Measurements from ENCODE around the gene GSTCD. TPM values are rescaled to one million over a fixed set of nuclear protein-coding genes. Genes with fewer than 3 reads are reported as not detected.
"Not testable (repeated sequence)": the region's sequence is repeated elsewhere in the genome, so short reads cannot be mapped to it uniquely, and the experiment has no call there.

The GSTCD gene
- total RNA-seq, 1 experiment from 2014 or later = 25.1 TPM

- DNase-seq = no peak
- Histone ChIP-seq H3K27me3 (ENCODE audit: control insufficient read depth, insufficient read depth, low read length) (no peaks in the 10 kb centered on the region), H3K36me3 (replicated peaks; ENCODE audit: control insufficient read depth, insufficient read depth, low read length) (no peaks in the 10 kb centered on the region), H3K4me3 (ENCODE audit: insufficient read depth, low read depth, low read length) (no peak overlapping the region)
Observed at GRCh38 chr4:105698607-105699006, 10.0 kb upstream of the GSTCD start.

- H3K36me3 ChIP-seq (replicated peaks; ENCODE audit: control insufficient read depth, insufficient read depth, low read length) = no peaks in the 10 kb centered on the region
- no peaks in the 10 kb centered on the region for H3K27me3 ChIP-seq (ENCODE audit: control insufficient read depth, insufficient read depth, low read length)
- peak overlapping the region; percentile 86 for H3K4me3 ChIP-seq (ENCODE audit: insufficient read depth, low read depth, low read length)
- no peak for DNase-seq
Observed at GRCh38 chr4:105707782-105708180, 803 bp upstream of the GSTCD start.

GRCh38 chr4:105709081-105709450 is 482 bp downstream of the GSTCD start:
- H3K27me3 ChIP-seq (ENCODE audit: control insufficient read depth, insufficient read depth, low read length) = no peaks in the 10 kb centered on the region
- no peaks in the 10 kb centered on the region for H3K36me3 ChIP-seq (replicated peaks; ENCODE audit: control insufficient read depth, insufficient read depth, low read length)
- DNase-seq = no peak
- peak overlapping the region; percentile 86 for H3K4me3 ChIP-seq (ENCODE audit: insufficient read depth, low read depth, low read length)

- Histone ChIP-seq H3K27me3 (ENCODE audit: control insufficient read depth, insufficient read depth, low read length) (no peaks in the 10 kb centered on the region), H3K4me3 (ENCODE audit: insufficient read depth, low read depth, low read length) (no peak overlapping the region), H3K36me3 (replicated peaks; ENCODE audit: control insufficient read depth, insufficient read depth, low read length) (no peaks in the 10 kb centered on the region)
- no peak for DNase-seq
Observed at GRCh38 chr4:105710012-105710600, 1.5 kb downstream of the GSTCD start.

GRCh38 chr4:105710678-105711077 is 2.1 kb downstream of the GSTCD start:
- no peak for DNase-seq
- no peaks in the 10 kb centered on the region for H3K36me3 ChIP-seq (replicated peaks; ENCODE audit: control insufficient read depth, insufficient read depth, low read length)
- no peaks in the 10 kb centered on the region for H3K27me3 ChIP-seq (ENCODE audit: control insufficient read depth, insufficient read depth, low read length)
- no peak overlapping the region for H3K4me3 ChIP-seq (ENCODE audit: insufficient read depth, low read depth, low read length)

- H3K4me3 ChIP-seq (ENCODE audit: insufficient read depth, low read depth, low read length) = no peak overlapping the region
- DNase-seq = no peak
- no peaks in the 10 kb centered on the region for H3K36me3 ChIP-seq (replicated peaks; ENCODE audit: control insufficient read depth, insufficient read depth, low read length)
- no peaks in the 10 kb centered on the region for H3K27me3 ChIP-seq (ENCODE audit: control insufficient read depth, insufficient read depth, low read length)
Observed at GRCh38 chr4:105712766-105713165, 4.2 kb downstream of the GSTCD start.

- Histone ChIP-seq H3K36me3 (replicated peaks; ENCODE audit: control insufficient read depth, insufficient read depth, low read length) (peaks cover under 1% of the 10 kb centered on the region), H3K27me3 (ENCODE audit: control insufficient read depth, insufficient read depth, low read length) (no peaks in the 10 kb centered on the region), H3K4me3 (ENCODE audit: insufficient read depth, low read depth, low read length) (no peak overlapping the region)
- no peak for DNase-seq
Observed at GRCh38 chr4:105714071-105714521, 5.5 kb downstream of the GSTCD start.

- Histone ChIP-seq H3K27me3 (ENCODE audit: control insufficient read depth, insufficient read depth, low read length) (no peaks in the 10 kb centered on the region), H3K36me3 (replicated peaks; ENCODE audit: control insufficient read depth, insufficient read depth, low read length) (peaks cover 3% of the 10 kb centered on the region), H3K4me3 (ENCODE audit: insufficient read depth, low read depth, low read length) (no peak overlapping the region)
- DNase-seq = no peak
Observed at GRCh38 chr4:105714932-105715331, 6.3 kb downstream of the GSTCD start.

- Histone ChIP-seq H3K4me3 (ENCODE audit: insufficient read depth, low read depth, low read length) (no peak overlapping the region), H3K27me3 (ENCODE audit: control insufficient read depth, insufficient read depth, low read length) (no peaks in the 10 kb centered on the region), H3K36me3 (replicated peaks; ENCODE audit: control insufficient read depth, insufficient read depth, low read length) (peaks cover 3% of the 10 kb centered on the region)
- DNase-seq = no peak
Observed at GRCh38 chr4:105715692-105716278, 7.2 kb downstream of the GSTCD start.

- DNase-seq = no peak
- Histone ChIP-seq H3K4me3 (ENCODE audit: insufficient read depth, low read depth, low read length) (no peak overlapping the region), H3K36me3 (replicated peaks; ENCODE audit: control insufficient read depth, insufficient read depth, low read length) (peaks cover 3% of the 10 kb centered on the region), H3K27me3 (ENCODE audit: control insufficient read depth, insufficient read depth, low read length) (no peaks in the 10 kb centered on the region)
Observed at GRCh38 chr4:105719204-105719603, 10.6 kb downstream of the GSTCD start.

- peaks cover 2% of the 10 kb centered on the region for H3K36me3 ChIP-seq (replicated peaks; ENCODE audit: control insufficient read depth, insufficient read depth, low read length)
- no peak overlapping the region for H3K4me3 ChIP-seq (ENCODE audit: insufficient read depth, low read depth, low read length)
- no peaks in the 10 kb centered on the region for H3K27me3 ChIP-seq (ENCODE audit: control insufficient read depth, insufficient read depth, low read length)
- no peak for DNase-seq
Observed at GRCh38 chr4:105725623-105726022, 17.0 kb downstream of the GSTCD start.

- not testable (repeated sequence) for H3K27me3 ChIP-seq (ENCODE audit: control insufficient read depth, insufficient read depth, low read length); DNase-seq; H3K36me3 ChIP-seq (replicated peaks; ENCODE audit: control insufficient read depth, insufficient read depth, low read length)
Observed at GRCh38 chr4:105729895-105730294, 21.3 kb downstream of the GSTCD start.

GRCh38 chr4:105735217-105735616 is 26.6 kb downstream of the GSTCD start:
- not testable (repeated sequence) for H3K36me3 ChIP-seq (replicated peaks; ENCODE audit: control insufficient read depth, insufficient read depth, low read length); DNase-seq; H3K4me3 ChIP-seq (ENCODE audit: insufficient read depth, low read depth, low read length); H3K27me3 ChIP-seq (ENCODE audit: control insufficient read depth, insufficient read depth, low read length)

More at GRCh38 chr4:105729895-105730294, 21.3 kb downstream of the GSTCD start:
- H3K4me3 ChIP-seq (ENCODE audit: insufficient read depth, low read depth, low read length) = not testable (repeated sequence)

- DNase-seq = no peak
- H3K36me3 ChIP-seq (replicated peaks; ENCODE audit: control insufficient read depth, insufficient read depth, low read length) = peaks cover 1% of the 10 kb centered on the region; the same call in 1 of the 2 replicates
- no peak overlapping the region for H3K4me3 ChIP-seq (ENCODE audit: insufficient read depth, low read depth, low read length)
- no peaks in the 10 kb centered on the region for H3K27me3 ChIP-seq (ENCODE audit: control insufficient read depth, insufficient read depth, low read length)
Observed at GRCh38 chr4:105741548-105741947, 33.0 kb downstream of the GSTCD start.

- no peaks in the 10 kb centered on the region for H3K36me3 ChIP-seq (replicated peaks; ENCODE audit: control insufficient read depth, insufficient read depth, low read length)
- DNase-seq = no peak
- no peak overlapping the region for H3K4me3 ChIP-seq (ENCODE audit: insufficient read depth, low read depth, low read length)
- H3K27me3 ChIP-seq (ENCODE audit: control insufficient read depth, insufficient read depth, low read length) = no peaks in the 10 kb centered on the region
Observed at GRCh38 chr4:105748222-105748621, 39.6 kb downstream of the GSTCD start.
